Endothelial cell of umbilical vein (primary cell): ENCODE measurements around the gene NDST3. TPM values are rescaled to one million over a fixed set of nuclear protein-coding genes. Genes with fewer than 3 reads are reported as not detected.

ENCODE experiments used
- BruUV-seq: library from RNA; stranded (reverse); fragments of 400-500 nt; replicated peaks from 2 replicates; lab custom pipeline; 2021; lab: Mats Ljungman, UMichigan
- CTCF ChIA-PET: fragments of 300-600, 350-600 bp; sonication (Branson Sonifier 250); formaldehyde crosslinking; loops from one replicate; lab custom pipeline; 2021; ENCODE audit warnings: antibody characterized with exemption, inconsistent platforms; lab: Charles Lee
- POLR2A ChIA-PET: fragments of 300-600, 350-600 bp; sonication (Branson Sonifier 250); formaldehyde crosslinking; loops from one replicate; lab custom pipeline; 2021; ENCODE audit warnings: antibody characterized with exemption, inconsistent platforms; lab: Charles Lee
- DNase-seq: peaks from one replicate; pipeline ENCODE4 v3.0.0-alpha.2; 2011; ENCODE audit warnings: low read depth, low spot score
- FAIRE-seq: peaks from 2 replicates; lab custom pipeline; 2011; peaks lifted over from hg19 to GRCh38; lab: Jason Lieb, UNC
- H2AFZ ChIP-seq: 2 replicates; pipeline ENCODE4 v1.6.0; 2012; ENCODE audit warnings: low read depth, low read length, control low read depth, inconsistent platforms
- H3K27ac ChIP-seq: 2 replicates; pipeline ENCODE4 v1.5.1; 2011; ENCODE audit warnings: low read depth, mild to moderate bottlenecking, control low read depth, low read length, moderate library complexity; ENCODE audit not compliant: insufficient read depth
- H3K27me3 ChIP-seq, 2 experiments: 2 replicates each; pipeline versions ENCODE4 v1.6.0 to v1.6.1; 2011; ENCODE audit warnings: low read length in 2 of 2, mixed read lengths in 1 of 2; ENCODE audit not compliant: control insufficient read depth in 2 of 2, insufficient read depth in 2 of 2
- H3K36me3 ChIP-seq, 2 experiments: 2 replicates in 1 of 2; 3 replicates in 1 of 2; pipeline ENCODE4 v1.5.1; 2011; ENCODE audit warnings: low read length in 2 of 2, mild to moderate bottlenecking in 1 of 2, moderate library complexity in 1 of 2; ENCODE audit not compliant: control insufficient read depth in 2 of 2, insufficient read depth in 2 of 2; ENCODE audit errors: extremely low read depth in 1 of 2
- H3K4me1 ChIP-seq: 3 replicates; pipeline ENCODE4 v1.5.1; 2011; ENCODE audit warnings: mild to moderate bottlenecking, low read length; ENCODE audit not compliant: control insufficient read depth, insufficient read depth; ENCODE audit errors: extremely low read depth
- H3K4me2 ChIP-seq: 2 replicates; pipeline ENCODE4 v1.6.1; 2011; ENCODE audit warnings: low read length, control low read depth, mixed read lengths; ENCODE audit not compliant: insufficient read depth
- H3K4me3 ChIP-seq, 3 experiments: fragments of 200-600 bp in 1 of 3; sonication (generic), shearing (Covaris generic) in 1 of 3; replicated peaks in 1 of 3; 2 replicates each; pipeline ENCODE4 v1.5.1; 2011 to 2016; ENCODE audit warnings: control low read depth in 3 of 3, low read length in 3 of 3, mild to moderate bottlenecking in 2 of 3, inconsistent platforms in 1 of 3, low read depth in 1 of 3, moderate library complexity in 1 of 3; ENCODE audit not compliant: insufficient read depth in 1 of 3
- H3K79me2 ChIP-seq: 2 replicates; pipeline ENCODE4 v1.6.0; 2012; ENCODE audit warnings: low read length, inconsistent platforms; ENCODE audit not compliant: control insufficient read depth, insufficient read depth
- H3K9ac ChIP-seq: replicated peaks from 2 replicates; pipeline ENCODE3; 2011; ENCODE audit warnings: low read length, control low read depth; ENCODE audit not compliant: insufficient read depth; ENCODE audit errors: extremely low read depth
- H3K9me1 ChIP-seq: replicated peaks from 3 replicates; pipeline ENCODE4 v1.6.0; 2011; ENCODE audit warnings: mild to moderate bottlenecking, low read length; ENCODE audit not compliant: control insufficient read depth, insufficient read depth; ENCODE audit errors: extremely low read depth
- H3K9me3 ChIP-seq: replicated peaks from 2 replicates; pipeline ENCODE4 v1.5.1; 2012; ENCODE audit warnings: low read length, inconsistent platforms; ENCODE audit not compliant: control insufficient read depth, insufficient read depth
- H4K20me1 ChIP-seq: replicated peaks from 2 replicates; pipeline ENCODE3; 2011; ENCODE audit warnings: mild to moderate bottlenecking, low read length; ENCODE audit not compliant: control insufficient read depth, insufficient read depth; ENCODE audit errors: extremely low read depth
- CTCF ChIP-seq, 2 donors: IDR thresholded peaks; 1 replicate in 1 of 2; 2 replicates in 1 of 2; pipeline ENCODE4 v1.5.1; 2011; ENCODE audit warnings: low read length in 2 of 2, mild to moderate bottlenecking in 2 of 2, moderate library complexity in 2 of 2, control low read depth in 1 of 2, inconsistent platforms in 1 of 2, low read depth in 1 of 2; ENCODE audit not compliant: insufficient read depth in 1 of 2; ENCODE audit errors: extremely low read depth in 1 of 2
- EZH2 ChIP-seq: IDR thresholded peaks from 2 replicates; pipeline ENCODE4 v1.6.1; 2012; ENCODE audit warnings: borderline replicate concordance, low read depth, mild to moderate bottlenecking, moderate library complexity, low read length, inconsistent platforms; ENCODE audit not compliant: severe bottlenecking
- FOS ChIP-seq: IDR thresholded peaks from 2 replicates; pipeline ENCODE4 v1.6.1; 2011; ENCODE audit warnings: mild to moderate bottlenecking, low read length, moderate library complexity, borderline replicate concordance; ENCODE audit not compliant: insufficient read depth
- GATA2 ChIP-seq: IDR thresholded peaks from 2 replicates; pipeline ENCODE4 v1.7.0; 2011; ENCODE audit warnings: low read depth, mild to moderate bottlenecking, moderate library complexity, mixed read lengths, low read length; ENCODE audit not compliant: insufficient read length, insufficient read depth
- JUN ChIP-seq: IDR thresholded peaks from 2 replicates; pipeline ENCODE4 v1.6.1; 2011; ENCODE audit warnings: borderline replicate concordance, low read depth; ENCODE audit not compliant: insufficient read length, insufficient read depth
- MYC ChIP-seq: IDR thresholded peaks from one replicate; pipeline ENCODE4 v1.6.1; 2011; ENCODE audit warnings: mild to moderate bottlenecking, low read depth, low read length
- POLR2A ChIP-seq: IDR thresholded peaks from 2 replicates; pipeline ENCODE4 v1.6.1; 2012; ENCODE audit warnings: low read depth, mild to moderate bottlenecking, control low read depth, low read length
- POLR2AphosphoS5 ChIP-seq: IDR thresholded peaks from 2 replicates; pipeline ENCODE4 v1.6.1; 2012; ENCODE audit warnings: low read depth, mild to moderate bottlenecking, control low read depth, low read length, moderate library complexity; ENCODE audit not compliant: insufficient read depth
- dilution Hi-C: fragments of 300-500 bp; cut with MboI; formaldehyde crosslinking; loops from one replicate; pipeline ENCODE4 v1.15.0; 2019; ENCODE audit warnings: low sequenced_read_pairs; ENCODE audit not compliant: extremely low pct_ligation_motif_present
- intact Hi-C: fragments of 100-400 bp; cut with micrococcal nuclease; formaldehyde crosslinking; loops from one replicate; pipeline ENCODE4 v1.10.0; 2022
- polyA plus RNA-seq, 4 experiments: library from polyadenylated mRNA; depleted of rRNA in 3 of 4; stranded (reverse) in 3 of 4; unstranded in 1 of 4; fragments of >200 nt; gene quantifications; 2 replicates each; pipeline versions ENCODE4 v1.2.1 to v1.2.3, GENCODE V29; 2011 to 2012; ENCODE audit warnings: missing spikeins in 1 of 4
- total RNA-seq: library from RNA; stranded (reverse); gene quantifications from 2 replicates; pipeline ENCODE4 v1.2.3, GENCODE V29; 2021
- TF ChIP-seq, protein P1 (sequence below): IDR thresholded peaks from 2 replicates; pipeline ENCODE4 v1.6.1; 2011; ENCODE audit not compliant: insufficient read depth, insufficient read length

Gene NDST3
- total and polyA plus RNA-seq, 2 donors (not counting 3 experiments of a cell fraction or from before 2014, with no cell fraction given), result 0.04 TPM; not detected in 1

DNA sequence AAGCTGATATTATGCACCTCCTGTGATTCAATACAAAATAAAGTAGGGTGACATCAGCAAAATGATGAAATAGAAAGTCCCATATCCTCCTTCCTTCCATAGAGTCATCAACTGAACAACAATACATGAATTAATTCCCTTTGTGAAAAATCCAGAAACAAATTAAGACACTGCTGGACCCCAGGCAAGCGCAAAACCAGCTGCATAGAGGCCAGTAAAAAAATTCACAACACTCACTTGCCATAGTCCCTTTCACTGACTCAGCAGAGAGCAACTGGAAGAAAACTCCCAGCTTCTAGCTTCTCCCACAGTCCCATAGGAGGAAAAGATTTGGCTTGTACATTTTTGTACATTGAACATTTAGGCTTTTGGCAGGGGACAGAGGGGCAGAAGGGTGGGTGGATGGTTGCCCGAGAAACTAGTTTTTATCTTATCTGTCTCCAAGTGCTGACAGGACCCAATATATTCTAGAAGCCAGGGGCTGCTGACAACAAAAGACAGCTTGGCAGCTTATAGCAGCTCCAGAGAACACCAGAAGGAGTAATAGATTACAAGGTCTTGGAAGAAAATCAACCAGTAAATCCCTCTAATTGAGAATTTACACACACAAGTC is 124.6 kb downstream of the NDST3 start:
- H3K9ac ChIP-seq, result no peak overlapping the region
- POLR2A ChIA-PET, result no interaction called here
- no peak for DNase-seq

More for the DNA sequence above, 124.6 kb downstream of the NDST3 start:
- H3K79me2 ChIP-seq, result no peaks in the 10 kb centered on the region
- H2AFZ ChIP-seq, result no peak overlapping the region
- H3K9me1 ChIP-seq, result no peaks in the 10 kb centered on the region
- no peak overlapping the region for H3K27ac ChIP-seq
- H3K4me3 ChIP-seq, result no peak overlapping the region
- no peaks in the 10 kb centered on the region for H3K4me1 ChIP-seq
- H3K27me3 ChIP-seq, result no peaks in the 10 kb centered on the region
- no peaks in the 10 kb centered on the region for H3K36me3 ChIP-seq
- intact Hi-C loops (no loop called here), dilution Hi-C loops (no loop called here)
- no TSS peak for BruUV-seq
- no peak for TF ChIP-seq POLR2A
- TF ChIP-seq EZH2, result no peak
- no peak for TF ChIP-seq MYC
- TF ChIP-seq GATA2, result no peak
- no peak for TF ChIP-seq JUN
- no peak for TF ChIP-seq FOS
- TF ChIP-seq, protein P1, sequence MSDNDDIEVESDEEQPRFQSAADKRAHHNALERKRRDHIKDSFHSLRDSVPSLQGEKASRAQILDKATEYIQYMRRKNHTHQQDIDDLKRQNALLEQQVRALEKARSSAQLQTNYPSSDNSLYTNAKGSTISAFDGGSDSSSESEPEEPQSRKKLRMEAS, result no peak
- no peak for TF ChIP-seq POLR2AphosphoS5
- no peak for TF ChIP-seq CTCF (IDR thresholded peaks at IDR 0.05; ENCODE audit: extremely low read depth in 1 of 2, insufficient read depth in 1 of 2, low read depth in 1 of 2, low read length in 2 of 2)
- no peaks in the 10 kb centered on the region for H3K9me3 ChIP-seq
- no peaks in the 10 kb centered on the region for H4K20me1 ChIP-seq
- CTCF ChIA-PET, result interaction anchor here (1.0 kb wide), 1 partner anchor 15 kb away, joined by 3 read pairs; no protein-coding TSS in a partner anchor
- no peak for FAIRE-seq
- H3K4me2 ChIP-seq, result no peak overlapping the region
